IMR-90 (cell line): ENCODE measurements around the gene CES1.

Source experiments
- BHLHE40 ChIP-seq: fragments of 150-350 bp; IDR thresholded peaks from 2 replicates; pipeline ENCODE4 v1.6.1; 2016; ENCODE audit warnings: mild to moderate bottlenecking, low read depth, low read length
- CHD1 ChIP-seq: IDR thresholded peaks from 2 replicates; pipeline ENCODE4 v1.6.1; 2012; ENCODE audit warnings: low read depth, low read length, improper control_type of control experiment
- FOS ChIP-seq: fragments of 150-350 bp; IDR thresholded peaks from 2 replicates; pipeline ENCODE4 v1.6.1; 2016; ENCODE audit warnings: low read depth, low read length
- MAFK ChIP-seq: IDR thresholded peaks from 2 replicates; pipeline ENCODE4 v1.6.1; 2012; ENCODE audit warnings: low read depth, low read length, improper control_type of control experiment
- MXI1 ChIP-seq: IDR thresholded peaks from 2 replicates; pipeline ENCODE4 v1.6.1; 2012; ENCODE audit warnings: low read depth, mild to moderate bottlenecking, low read length, moderate library complexity, borderline replicate concordance
- POLR2A ChIP-seq: IDR thresholded peaks from 2 replicates; pipeline ENCODE4 v1.6.1; 2012; ENCODE audit warnings: mild to moderate bottlenecking, low read depth, low read length
- RAD21 ChIP-seq: IDR thresholded peaks from 2 replicates; pipeline ENCODE4 v1.6.1; 2012; ENCODE audit warnings: low read length, improper control_type of control experiment
- RCOR1 ChIP-seq: IDR thresholded peaks from 2 replicates; pipeline ENCODE4 v1.6.1; 2012; ENCODE audit warnings: mild to moderate bottlenecking, low read length, improper control_type of control experiment; ENCODE audit not compliant: insufficient replicate concordance
- RFX5 ChIP-seq: IDR thresholded peaks from 2 replicates; pipeline ENCODE4 v1.8.0; 2012; ENCODE audit warnings: low read depth, mild to moderate bottlenecking, low read length, moderate library complexity
- TF ChIP-seq, protein P1 (sequence below): conservative IDR thresholded peaks from 2 replicates; pipeline ENCODE4 v1.5.1; 2012; ENCODE audit warnings: mild to moderate bottlenecking, low read depth, low read length, improper control_type of control experiment
- TF ChIP-seq, protein P2 (sequence below): fragments of 150-350 bp; IDR thresholded peaks from 2 replicates; pipeline ENCODE4 v1.6.1; 2017; ENCODE audit warnings: mild to moderate bottlenecking, antibody characterized with exemption, low read length, low read depth
- TF ChIP-seq, protein P3 (sequence below): fragments of 150-350 bp; IDR thresholded peaks from 2 replicates; pipeline ENCODE4 v1.6.1; 2016; ENCODE audit warnings: low read depth, mild to moderate bottlenecking, low read length, moderate library complexity, borderline replicate concordance

DNA sequence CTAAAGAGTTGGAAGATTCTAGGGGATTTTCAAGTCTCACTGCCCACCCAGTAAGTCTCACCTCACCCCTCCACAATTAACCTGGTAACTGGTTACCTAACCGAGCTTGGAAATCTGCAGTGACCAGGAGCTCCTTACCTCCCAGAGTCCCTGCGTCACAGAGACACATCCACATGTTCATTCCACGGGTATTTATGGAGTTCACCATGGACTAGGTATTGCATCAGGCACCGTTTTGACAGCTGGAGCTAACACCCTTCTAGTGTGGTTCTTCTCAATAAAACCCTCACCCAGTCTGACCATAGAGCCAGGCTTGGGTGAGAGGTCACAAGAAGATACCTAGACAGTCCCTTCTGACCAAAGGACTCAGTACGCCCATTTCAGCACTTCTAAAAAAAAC, 40.2 kb upstream of the CES1 start:
- TF ChIP-seq, protein P1, sequence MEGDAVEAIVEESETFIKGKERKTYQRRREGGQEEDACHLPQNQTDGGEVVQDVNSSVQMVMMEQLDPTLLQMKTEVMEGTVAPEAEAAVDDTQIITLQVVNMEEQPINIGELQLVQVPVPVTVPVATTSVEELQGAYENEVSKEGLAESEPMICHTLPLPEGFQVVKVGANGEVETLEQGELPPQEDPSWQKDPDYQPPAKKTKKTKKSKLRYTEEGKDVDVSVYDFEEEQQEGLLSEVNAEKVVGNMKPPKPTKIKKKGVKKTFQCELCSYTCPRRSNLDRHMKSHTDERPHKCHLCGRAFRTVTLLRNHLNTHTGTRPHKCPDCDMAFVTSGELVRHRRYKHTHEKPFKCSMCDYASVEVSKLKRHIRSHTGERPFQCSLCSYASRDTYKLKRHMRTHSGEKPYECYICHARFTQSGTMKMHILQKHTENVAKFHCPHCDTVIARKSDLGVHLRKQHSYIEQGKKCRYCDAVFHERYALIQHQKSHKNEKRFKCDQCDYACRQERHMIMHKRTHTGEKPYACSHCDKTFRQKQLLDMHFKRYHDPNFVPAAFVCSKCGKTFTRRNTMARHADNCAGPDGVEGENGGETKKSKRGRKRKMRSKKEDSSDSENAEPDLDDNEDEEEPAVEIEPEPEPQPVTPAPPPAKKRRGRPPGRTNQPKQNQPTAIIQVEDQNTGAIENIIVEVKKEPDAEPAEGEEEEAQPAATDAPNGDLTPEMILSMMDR = no peak
- TF ChIP-seq, protein P2, sequence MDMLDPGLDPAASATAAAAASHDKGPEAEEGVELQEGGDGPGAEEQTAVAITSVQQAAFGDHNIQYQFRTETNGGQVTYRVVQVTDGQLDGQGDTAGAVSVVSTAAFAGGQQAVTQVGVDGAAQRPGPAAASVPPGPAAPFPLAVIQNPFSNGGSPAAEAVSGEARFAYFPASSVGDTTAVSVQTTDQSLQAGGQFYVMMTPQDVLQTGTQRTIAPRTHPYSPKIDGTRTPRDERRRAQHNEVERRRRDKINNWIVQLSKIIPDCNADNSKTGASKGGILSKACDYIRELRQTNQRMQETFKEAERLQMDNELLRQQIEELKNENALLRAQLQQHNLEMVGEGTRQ = no peak
- TF ChIP-seq BHLHE40 (no peak), RFX5 (no peak), FOS (no peak), POLR2A (no peak), MAFK (no peak), RCOR1 (no peak), RAD21 (no peak), CHD1 (no peak), MXI1 (no peak)
- TF ChIP-seq, protein P3, sequence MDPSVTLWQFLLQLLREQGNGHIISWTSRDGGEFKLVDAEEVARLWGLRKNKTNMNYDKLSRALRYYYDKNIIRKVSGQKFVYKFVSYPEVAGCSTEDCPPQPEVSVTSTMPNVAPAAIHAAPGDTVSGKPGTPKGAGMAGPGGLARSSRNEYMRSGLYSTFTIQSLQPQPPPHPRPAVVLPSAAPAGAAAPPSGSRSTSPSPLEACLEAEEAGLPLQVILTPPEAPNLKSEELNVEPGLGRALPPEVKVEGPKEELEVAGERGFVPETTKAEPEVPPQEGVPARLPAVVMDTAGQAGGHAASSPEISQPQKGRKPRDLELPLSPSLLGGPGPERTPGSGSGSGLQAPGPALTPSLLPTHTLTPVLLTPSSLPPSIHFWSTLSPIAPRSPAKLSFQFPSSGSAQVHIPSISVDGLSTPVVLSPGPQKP = no peak
